ENCODE results near the gene LARGE2.
"Not testable (repeated sequence)": the region's sequence is repeated elsewhere in the genome, so short reads cannot be mapped to it uniquely, and the experiment has no call there.

GRCh38 chr11:45905576-45905975, 16.9 kb upstream of the LARGE2 start:
- TF ChIP-seq PATZ1 (CRISPR knock-in tag; IDR thresholded peaks at IDR 0.05; ENCODE audit: borderline replicate concordance); SNAI2 (CRISPR knock-in tag; IDR thresholded peaks at IDR 0.05); OSR1 (CRISPR knock-in tag; IDR thresholded peaks at IDR 0.05); TCF4 (CRISPR knock-in tag; IDR thresholded peaks at IDR 0.05; ENCODE audit: borderline replicate concordance); GLIS3 (CRISPR knock-in tag; IDR thresholded peaks at IDR 0.05); CREB5 (CRISPR knock-in tag; IDR thresholded peaks at IDR 0.05; ENCODE audit: low read depth); ZNF70 (CRISPR knock-in tag; IDR thresholded peaks at IDR 0.05); ARNTL (CRISPR knock-in tag; IDR thresholded peaks at IDR 0.05; ENCODE audit: borderline replicate concordance, low read depth); CSRNP3 (CRISPR knock-in tag; IDR thresholded peaks at IDR 0.05); ZNF8 (CRISPR knock-in tag; IDR thresholded peaks at IDR 0.05); TOX (CRISPR knock-in tag; IDR thresholded peaks at IDR 0.05; ENCODE audit: borderline replicate concordance); ZFP3 (CRISPR knock-in tag; IDR thresholded peaks at IDR 0.05): not testable (repeated sequence)

Data from SK-N-SH treated with all-trans-retinoic acid at 6 μM for 48 hours (cell line).